GM12878 (cell line): Measurements from ENCODE around the gene FAT1. TPM values are rescaled to one million over a fixed set of nuclear protein-coding genes. Genes with fewer than 3 reads are reported as not detected.

Source experiments
- ATAC-seq: fragments of 200-7000 bp; cut with Tn5 transposase; 3 replicates; pipeline ENCODE4 v1.9.1; 2020; ENCODE audit warnings: mild to moderate bottlenecking, moderate library complexity
- BruUV-seq: library from RNA; stranded (reverse); fragments of 400-500 nt; replicated peaks from 2 replicates; lab custom pipeline; 2021; lab: Mats Ljungman, UMichigan
- CTCF ChIA-PET: fragments of 300-600 bp; sonication (Branson Sonifier 250); formaldehyde crosslinking; extraction: SDS; loops from one replicate; lab custom pipeline; 2021; ENCODE audit warnings: inconsistent platforms; lab: Yijun Ruan, JAX
- POLR2A ChIA-PET: fragments of 350-600 bp; formaldehyde crosslinking; extraction: SDS; loops from one replicate; lab custom pipeline; 2021; ENCODE audit warnings: inconsistent platforms; lab: Charles Lee
- RAD21 ChIA-PET: fragments of 300-600 bp; sonication (Branson Sonifier 250); formaldehyde crosslinking; loops from one replicate; lab custom pipeline; 2023; ENCODE audit warnings: antibody characterized with exemption; ENCODE audit not compliant: unreplicated experiment; lab: Charles Lee
- SMC1A ChIA-PET: fragments of 300-600 bp; sonication (Branson Sonifier 250); formaldehyde crosslinking; loops from one replicate; lab custom pipeline; 2023; ENCODE audit not compliant: unreplicated experiment, uncharacterized antibody; lab: Charles Lee
- DNase-seq: peaks from one replicate; pipeline ENCODE4 v3.0.0-alpha.2; 2011; ENCODE audit warnings: low read depth, low spot score
- FAIRE-seq: peaks from 3 replicates; lab custom pipeline; 2011; peaks lifted over from hg19 to GRCh38; lab: Jason Lieb, UNC
- H2AFZ ChIP-seq: 2 replicates; pipeline ENCODE4 v1.6.0; 2011; ENCODE audit warnings: low read depth, low read length, control low read depth; ENCODE audit not compliant: control insufficient read depth
- H3K27ac ChIP-seq: 2 replicates; pipeline ENCODE4 v1.5.1; 2011; ENCODE audit warnings: control low read depth; ENCODE audit not compliant: control insufficient read depth, insufficient read depth
- H3K27me3 ChIP-seq, 2 experiments: replicated peaks in 1 of 2; 2 replicates each; pipeline versions ENCODE4 v1.6.0 to v1.6.1; 2011; ENCODE audit warnings: low read length in 1 of 2; ENCODE audit not compliant: control insufficient read depth in 2 of 2, insufficient read depth in 2 of 2
- H3K36me3 ChIP-seq, 2 experiments: 2 replicates each; pipeline ENCODE4 v1.5.1; 2011; ENCODE audit warnings: low read length in 1 of 2; ENCODE audit not compliant: control insufficient read depth in 2 of 2, insufficient read depth in 2 of 2
- H3K4me1 ChIP-seq: 2 replicates; pipeline ENCODE4 v1.6.1; 2011; ENCODE audit warnings: mild to moderate bottlenecking, low read length, moderate library complexity, mixed read lengths; ENCODE audit not compliant: control insufficient read depth, insufficient read depth
- H3K4me2 ChIP-seq: 2 replicates; pipeline ENCODE4 v1.6.0; 2011; ENCODE audit warnings: control low read depth; ENCODE audit not compliant: control insufficient read depth, insufficient read depth
- H3K4me3 ChIP-seq: fragments of 200-600 bp; sonication (generic); 2 replicates; pipeline ENCODE4 v1.5.1; 2016
- H3K79me2 ChIP-seq: 2 replicates; pipeline ENCODE4 v1.6.0; 2011; ENCODE audit warnings: low read length; ENCODE audit not compliant: control insufficient read depth, insufficient read depth
- H3K9ac ChIP-seq: 2 replicates; pipeline ENCODE4 v1.8.0; 2011; ENCODE audit warnings: low read length, control low read depth, mixed read lengths; ENCODE audit not compliant: control insufficient read depth, insufficient read depth
- H3K9me3 ChIP-seq: replicated peaks from 3 replicates; pipeline ENCODE4 v1.5.1; 2011; ENCODE audit warnings: mild to moderate bottlenecking, low read length; ENCODE audit not compliant: control insufficient read depth, insufficient read depth
- H4K20me1 ChIP-seq: 2 replicates; pipeline ENCODE4 v1.6.0; 2011; ENCODE audit not compliant: control insufficient read depth, insufficient read depth
- CBFB ChIP-seq: IDR thresholded peaks from 2 replicates; pipeline ENCODE4 v1.6.1; 2016; ENCODE audit warnings: antibody characterized with exemption, low read depth
- CBX5 ChIP-seq: sonication (generic); IDR thresholded peaks from 2 replicates; pipeline ENCODE4 v1.6.1; 2016; ENCODE audit warnings: low read depth, moderate library complexity, mild to moderate bottlenecking, inconsistent platforms
- FOS ChIP-seq: IDR thresholded peaks from 3 replicates; pipeline ENCODE4 v1.6.1; 2011; ENCODE audit warnings: borderline replicate concordance; ENCODE audit not compliant: insufficient read length; ENCODE audit errors: extremely low read depth
- HDAC2 ChIP-seq: fragments of 200-600 bp; sonication (generic); IDR thresholded peaks from 2 replicates; pipeline ENCODE4 v1.6.1; 2017
- IRF4 ChIP-seq: IDR thresholded peaks from 2 replicates; pipeline ENCODE4 v1.6.1; 2011; ENCODE audit warnings: low read depth, low read length
- MEF2A ChIP-seq: IDR thresholded peaks from 2 replicates; pipeline ENCODE4 v1.6.1; 2011; ENCODE audit warnings: low read depth, mild to moderate bottlenecking, low read length, moderate library complexity; ENCODE audit not compliant: insufficient read depth
- NR2F1 ChIP-seq: fragments of 450-650 bp; conservative IDR thresholded peaks from 2 replicates; pipeline ENCODE4 v1.6.1; 2017; ENCODE audit warnings: mild to moderate bottlenecking
- NRF1 ChIP-seq: conservative IDR thresholded peaks from 2 replicates; pipeline ENCODE4 v1.6.1; 2011; ENCODE audit warnings: mild to moderate bottlenecking, low read depth, low read length, improper control_type of control experiment
- RBBP5 ChIP-seq: fragments of 200-600 bp; sonication (generic); conservative IDR thresholded peaks from 2 replicates; pipeline ENCODE4 v1.6.1; 2016
- RELA ChIP-seq: fragments of 450-650 bp; IDR thresholded peaks from 2 replicates; pipeline ENCODE4 v1.8.0; 2014; ENCODE audit warnings: borderline replicate concordance; ENCODE audit not compliant: partially characterized antibody
- SP1 ChIP-seq: IDR thresholded peaks from one replicate; pipeline ENCODE4 v1.6.1; 2011; ENCODE audit warnings: low read depth, low read length
- SRF ChIP-seq, 2 experiments: IDR thresholded peaks; 2 replicates each; pipeline ENCODE4 v1.6.1; 2011; ENCODE audit warnings: low read depth in 2 of 2, low read length in 2 of 2, mild to moderate bottlenecking in 1 of 2, moderate library complexity in 1 of 2
- YBX1 ChIP-seq: fragments of 450-650 bp; IDR thresholded peaks from 2 replicates; pipeline ENCODE4 v1.6.1; 2016; ENCODE audit warnings: antibody characterized with exemption
- WGBS: methylation state at CpG from one replicate; pipeline ENCODE4 v1.1.6; 2016; ENCODE audit warnings: low lambda C conversion rate; ENCODE audit not compliant: insufficient replicate concordance, insufficient coverage; ENCODE audit errors: missing lambda C conversion rate; 5-methylcytosine and 5-hydroxymethylcytosine counted together
- in situ Hi-C: fragments of 300-500 bp; cut with MboI; formaldehyde crosslinking; loops from 9 replicates; pipeline ENCODE4 v1.14.3; 2018; ENCODE audit warnings: mixed read lengths
- intact Hi-C: fragments of 100-400 bp; cut with micrococcal nuclease; formaldehyde crosslinking; loops from one replicate; pipeline ENCODE4 v1.14.2; 2022; ENCODE audit not compliant: unreplicated experiment
- polyA plus RNA-seq, 11 experiments: library from polyadenylated mRNA; depleted of rRNA in 4 of 11; unstranded in 6 of 11; stranded (reverse) in 5 of 11; fragments of >200 nt; fragmentation: Nextera tagmentation in 4 of 11; fragmentation: Illumina TruSeq in 1 of 11; extraction: Ambion mirVana in 4 of 11; extraction: Trizol in 1 of 11; gene quantifications; 1 replicate in 1 of 11; 2 replicates in 10 of 11; pipeline versions ENCODE4 v1.2.1 to v1.2.3, GENCODE V29; 2011 to 2016; ENCODE audit warnings: inconsistent platforms in 2 of 11, missing spikeins in 2 of 11, low read depth in 1 of 11
- total RNA-seq, 4 experiments: library from RNA; depleted of rRNA in 3 of 4; stranded (reverse); fragments of >200 nt in 3 of 4; fragmentation: Illumina TruSeq in 1 of 4; extraction: Trizol in 1 of 4; gene quantifications; 2 replicates each; pipeline versions ENCODE4 v1.2.1 to v1.2.3, GENCODE V29; 2013 to 2021
- TF ChIP-seq, protein P1 (sequence below): fragments of 450-650 bp; IDR thresholded peaks from 2 replicates; pipeline ENCODE4 v1.6.1; 2017; ENCODE audit warnings: antibody characterized with exemption, mild to moderate bottlenecking, moderate library complexity
- TF ChIP-seq, protein P2 (sequence below): fragments of 450-650 bp; IDR thresholded peaks from 2 replicates; pipeline ENCODE4 v1.6.1; 2017; ENCODE audit warnings: mild to moderate bottlenecking

The FAT1 gene
- total and polyA plus RNA-seq, 10 of the 15 experiments (the other 5 are each of a cell fraction or from before 2014, with no cell fraction given) = 0.04 to 11.8 (median 0.11) TPM; not detected in 1

DNA sequence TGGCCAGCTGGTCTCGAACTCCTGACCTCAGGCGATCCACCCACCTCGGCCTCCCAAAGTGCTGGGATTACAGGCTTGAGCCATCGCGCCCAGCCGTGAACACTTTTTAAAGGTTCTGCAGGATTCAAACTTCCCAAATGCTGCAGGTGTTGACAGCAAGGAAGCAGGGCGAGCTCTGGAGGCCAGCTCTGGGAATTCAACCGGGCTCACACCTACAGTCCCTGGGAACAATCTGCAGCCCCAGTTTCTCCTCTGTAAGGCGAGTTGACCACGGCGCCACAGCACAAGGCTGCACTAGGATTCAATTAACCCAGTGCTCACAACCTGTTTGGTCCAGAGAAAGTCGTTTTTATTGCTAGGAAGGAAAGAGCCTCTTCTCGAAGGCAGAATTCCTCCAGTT is 169.9 kb downstream of the FAT1 start (continued):
- TF ChIP-seq YBX1 (no peak), HDAC2 (no peak), SRF (IDR thresholded peaks at IDR 0.05; ENCODE audit: low read depth in 2 of 2, low read length in 2 of 2) (no peak), MEF2A (no peak), RELA (no peak), NRF1 (no peak)

DNA sequence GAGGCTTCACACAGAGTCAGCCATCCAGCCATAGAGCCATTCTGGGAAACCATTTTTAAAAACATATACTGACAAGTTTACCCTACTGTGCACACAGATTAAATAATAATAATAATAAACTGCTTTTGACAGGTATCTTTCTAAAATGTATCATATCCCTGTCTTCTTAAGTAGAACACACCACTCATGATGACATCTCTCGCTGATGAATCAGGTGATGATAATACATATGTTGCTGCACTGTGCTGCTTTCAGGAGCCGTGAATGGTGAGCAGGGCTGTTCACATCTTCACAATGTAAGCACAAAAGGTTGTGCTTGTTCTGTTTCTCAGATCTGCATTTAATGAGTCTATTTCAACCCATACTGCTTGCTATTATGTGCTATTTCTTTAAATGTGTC is 171.8 kb downstream of the FAT1 start:
- ChIA-PET POLR2A (no interaction called here), CTCF (no interaction called here), SMC1A (no interaction called here), RAD21 (no interaction called here)
- no peaks in the 10 kb centered on the region for H4K20me1 ChIP-seq
- no peak for ATAC-seq
- no peaks in the 10 kb centered on the region for H3K79me2 ChIP-seq
- no peak overlapping the region for H3K4me2 ChIP-seq
- H2AFZ ChIP-seq = no peak overlapping the region
- FAIRE-seq = no peak
- H3K9me3 ChIP-seq = no peaks in the 10 kb centered on the region; the same call in 2 of the 3 replicates
- intact Hi-C loops = no loop called here
- no peak overlapping the region for H3K4me3 ChIP-seq
- no TSS peak for BruUV-seq
- no peaks in the 10 kb centered on the region for H3K36me3 ChIP-seq
- no peak for TF ChIP-seq RBBP5
- TF ChIP-seq FOS = no peak
- TF ChIP-seq CBX5 = no peak
- no peak for TF ChIP-seq NR2F1
- TF ChIP-seq SP1 = no peak
- TF ChIP-seq IRF4 = no peak
- no peak for TF ChIP-seq CBFB
- TF ChIP-seq, protein P1, sequence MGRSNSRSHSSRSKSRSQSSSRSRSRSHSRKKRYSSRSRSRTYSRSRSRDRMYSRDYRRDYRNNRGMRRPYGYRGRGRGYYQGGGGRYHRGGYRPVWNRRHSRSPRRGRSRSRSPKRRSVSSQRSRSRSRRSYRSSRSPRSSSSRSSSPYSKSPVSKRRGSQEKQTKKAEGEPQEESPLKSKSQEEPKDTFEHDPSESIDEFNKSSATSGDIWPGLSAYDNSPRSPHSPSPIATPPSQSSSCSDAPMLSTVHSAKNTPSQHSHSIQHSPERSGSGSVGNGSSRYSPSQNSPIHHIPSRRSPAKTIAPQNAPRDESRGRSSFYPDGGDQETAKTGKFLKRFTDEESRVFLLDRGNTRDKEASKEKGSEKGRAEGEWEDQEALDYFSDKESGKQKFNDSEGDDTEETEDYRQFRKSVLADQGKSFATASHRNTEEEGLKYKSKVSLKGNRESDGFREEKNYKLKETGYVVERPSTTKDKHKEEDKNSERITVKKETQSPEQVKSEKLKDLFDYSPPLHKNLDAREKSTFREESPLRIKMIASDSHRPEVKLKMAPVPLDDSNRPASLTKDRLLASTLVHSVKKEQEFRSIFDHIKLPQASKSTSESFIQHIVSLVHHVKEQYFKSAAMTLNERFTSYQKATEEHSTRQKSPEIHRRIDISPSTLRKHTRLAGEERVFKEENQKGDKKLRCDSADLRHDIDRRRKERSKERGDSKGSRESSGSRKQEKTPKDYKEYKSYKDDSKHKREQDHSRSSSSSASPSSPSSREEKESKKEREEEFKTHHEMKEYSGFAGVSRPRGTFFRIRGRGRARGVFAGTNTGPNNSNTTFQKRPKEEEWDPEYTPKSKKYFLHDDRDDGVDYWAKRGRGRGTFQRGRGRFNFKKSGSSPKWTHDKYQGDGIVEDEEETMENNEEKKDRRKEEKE = no peak
- TF ChIP-seq, protein P2, sequence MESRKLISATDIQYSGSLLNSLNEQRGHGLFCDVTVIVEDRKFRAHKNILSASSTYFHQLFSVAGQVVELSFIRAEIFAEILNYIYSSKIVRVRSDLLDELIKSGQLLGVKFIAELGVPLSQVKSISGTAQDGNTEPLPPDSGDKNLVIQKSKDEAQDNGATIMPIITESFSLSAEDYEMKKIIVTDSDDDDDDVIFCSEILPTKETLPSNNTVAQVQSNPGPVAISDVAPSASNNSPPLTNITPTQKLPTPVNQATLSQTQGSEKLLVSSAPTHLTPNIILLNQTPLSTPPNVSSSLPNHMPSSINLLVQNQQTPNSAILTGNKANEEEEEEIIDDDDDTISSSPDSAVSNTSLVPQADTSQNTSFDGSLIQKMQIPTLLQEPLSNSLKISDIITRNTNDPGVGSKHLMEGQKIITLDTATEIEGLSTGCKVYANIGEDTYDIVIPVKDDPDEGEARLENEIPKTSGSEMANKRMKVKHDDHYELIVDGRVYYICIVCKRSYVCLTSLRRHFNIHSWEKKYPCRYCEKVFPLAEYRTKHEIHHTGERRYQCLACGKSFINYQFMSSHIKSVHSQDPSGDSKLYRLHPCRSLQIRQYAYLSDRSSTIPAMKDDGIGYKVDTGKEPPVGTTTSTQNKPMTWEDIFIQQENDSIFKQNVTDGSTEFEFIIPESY = no peak
- 8% methylated on average over 2 of the region's 2 CpGs for WGBS
- H3K27ac ChIP-seq = no peak overlapping the region
- no peaks in the 10 kb centered on the region for H3K27me3 ChIP-seq
- in situ Hi-C loops = no loop called here
- no peak for DNase-seq
- H3K4me1 ChIP-seq = no peaks in the 10 kb centered on the region
- H3K9ac ChIP-seq = no peak overlapping the region
